Measurements from ENCODE around the gene USP3.

DNA sequence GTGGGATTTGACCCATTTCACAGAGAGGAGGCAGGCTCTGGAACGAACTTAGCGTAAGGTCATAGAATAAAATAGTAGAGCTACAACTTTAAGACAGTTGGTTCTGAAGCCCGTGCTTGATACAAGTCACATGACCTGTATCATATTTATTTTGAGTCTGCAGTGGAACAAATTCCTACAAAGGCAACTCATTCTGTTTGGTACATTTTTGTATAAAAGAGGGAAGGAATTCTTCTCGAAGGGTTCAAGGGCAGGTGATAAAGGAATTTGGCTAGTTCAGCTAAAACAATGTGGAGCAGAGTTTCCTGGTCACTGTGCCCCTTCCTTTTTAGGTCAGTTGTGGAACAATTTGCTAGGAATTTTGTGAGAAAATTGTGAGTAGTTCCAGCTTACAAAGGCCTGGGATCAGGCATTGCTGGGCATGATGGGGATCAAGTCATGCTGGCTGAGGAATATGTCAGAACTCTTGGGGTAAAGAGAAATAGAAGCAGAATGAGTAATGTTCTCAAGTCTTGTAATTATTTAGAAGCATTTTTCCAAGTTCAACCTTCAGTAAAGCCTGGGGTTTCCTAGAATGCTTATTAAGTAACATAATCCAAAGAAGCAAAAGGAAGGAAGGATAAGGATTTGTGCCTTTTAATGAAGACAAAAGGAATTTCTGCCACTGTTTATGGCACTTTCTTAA, 19.1 kb downstream of the USP3 start:
- TF ChIP-seq, protein P1, sequence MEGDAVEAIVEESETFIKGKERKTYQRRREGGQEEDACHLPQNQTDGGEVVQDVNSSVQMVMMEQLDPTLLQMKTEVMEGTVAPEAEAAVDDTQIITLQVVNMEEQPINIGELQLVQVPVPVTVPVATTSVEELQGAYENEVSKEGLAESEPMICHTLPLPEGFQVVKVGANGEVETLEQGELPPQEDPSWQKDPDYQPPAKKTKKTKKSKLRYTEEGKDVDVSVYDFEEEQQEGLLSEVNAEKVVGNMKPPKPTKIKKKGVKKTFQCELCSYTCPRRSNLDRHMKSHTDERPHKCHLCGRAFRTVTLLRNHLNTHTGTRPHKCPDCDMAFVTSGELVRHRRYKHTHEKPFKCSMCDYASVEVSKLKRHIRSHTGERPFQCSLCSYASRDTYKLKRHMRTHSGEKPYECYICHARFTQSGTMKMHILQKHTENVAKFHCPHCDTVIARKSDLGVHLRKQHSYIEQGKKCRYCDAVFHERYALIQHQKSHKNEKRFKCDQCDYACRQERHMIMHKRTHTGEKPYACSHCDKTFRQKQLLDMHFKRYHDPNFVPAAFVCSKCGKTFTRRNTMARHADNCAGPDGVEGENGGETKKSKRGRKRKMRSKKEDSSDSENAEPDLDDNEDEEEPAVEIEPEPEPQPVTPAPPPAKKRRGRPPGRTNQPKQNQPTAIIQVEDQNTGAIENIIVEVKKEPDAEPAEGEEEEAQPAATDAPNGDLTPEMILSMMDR (IDR thresholded peaks at IDR 0.05; ENCODE audit: low read depth, low read length, poor library complexity, severe bottlenecking): no peak
- no peak for TF ChIP-seq EZH2phosphoT487 (IDR thresholded peaks at IDR 0.05; ENCODE audit: borderline replicate concordance, low read length)

All from DOHH2 (cell line).